ENCODE measurements around the gene CFAP92. TPM values are rescaled to one million over a fixed set of nuclear protein-coding genes. Genes with fewer than 3 reads are reported as not detected.

CFAP92 gene
- total and polyA plus RNA-seq, 2 donors (not counting 1 experiment from before 2014, with no cell fraction given), result not detected

DNA sequence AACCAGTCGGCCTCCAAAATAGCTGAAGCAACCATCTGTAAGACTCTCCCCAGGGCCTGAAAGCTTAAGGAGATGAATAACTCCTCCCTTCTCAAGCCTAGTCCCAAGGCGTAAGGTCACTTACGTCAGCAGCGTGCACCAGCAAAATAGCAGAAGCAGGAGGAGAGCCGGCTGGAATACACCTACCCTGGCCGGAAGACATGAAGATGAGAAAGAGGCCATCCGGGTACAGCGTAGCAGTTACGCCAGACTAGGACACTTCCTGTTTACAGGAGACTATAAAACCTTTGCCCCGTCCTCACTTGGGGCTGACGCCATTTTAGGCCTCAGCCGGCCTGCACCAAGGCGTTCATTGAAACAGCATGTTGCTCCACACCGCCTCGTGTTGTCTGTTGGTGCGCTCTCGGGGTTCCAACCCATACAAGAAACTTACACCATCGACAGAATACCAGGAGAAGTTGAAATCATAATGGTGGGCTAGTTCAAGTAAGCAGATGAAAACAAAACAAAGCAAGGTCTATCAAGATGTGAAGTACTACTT, 2.5 kb downstream of the CFAP92 start:
- H3K9ac ChIP-seq (ENCODE audit: low read length), result no peak overlapping the region
- H3K9me3 ChIP-seq (ENCODE audit: control extremely low read depth in 1 of 3, control insufficient read depth in 2 of 3, insufficient read depth in 1 of 3, low read length in 2 of 3), result peaks cover 0 to 4% (median 0%) of the 10 kb centered on the region in 3 donors
- Mint-ChIP-seq H3K27ac (no peak overlapping the region), H3K27me3 (no peaks in the 10 kb centered on the region), H3K4me1 (peaks cover 12% of the 10 kb centered on the region), H3K4me3 (no peak overlapping the region), H3K9me3 (ENCODE audit: insufficient read depth) (no peaks in the 10 kb centered on the region)
- DNase-seq (no peak), ATAC-seq (ENCODE audit: low read depth) (no peak)
- peaks cover 0 to 14% (median 0%) of the 10 kb centered on the region in 4 experiments for H3K27me3 ChIP-seq (replicated peaks in 1 of 4; ENCODE audit: control extremely low read depth in 1 of 4, control insufficient read depth in 3 of 4, insufficient read depth in 4 of 4, low read length in 3 of 4)
- H2AFZ ChIP-seq (ENCODE audit: insufficient read depth, low read depth, low read length, poor library complexity, severe bottlenecking), result no peak overlapping the region
- no peaks in the 10 kb centered on the region for H3K79me2 ChIP-seq (ENCODE audit: control insufficient read depth, insufficient read depth, low read length)
- POLR2A ChIA-PET, result no interaction called here
- no peaks in the 10 kb centered on the region for H4K20me1 ChIP-seq (ENCODE audit: control insufficient read depth, insufficient read depth, low read length, poor library complexity, severe bottlenecking)
- CTCF ChIA-PET, result interaction anchor here (1.0 kb wide), 1 partner anchor 21 kb away, joined by 3 read pairs; no protein-coding TSS in a partner anchor
- peaks cover 14 to 20% of the 10 kb centered on the region in 2 donors for H3K4me1 ChIP-seq (ENCODE audit: control insufficient read depth in 2 of 2, insufficient read depth in 2 of 2, low read length in 2 of 2)
- no peak overlapping the region for H3K4me2 ChIP-seq (replicated peaks; ENCODE audit: low read depth, low read length, poor library complexity, severe bottlenecking)
- WGBS (ENCODE audit: insufficient coverage), result 94% methylated on average over 11 of the region's 18 CpGs
- intact Hi-C loops (cut with micrococcal nuclease), result no loop called here
- H3K27ac ChIP-seq (ENCODE audit: low read length in 2 of 2), result no peak overlapping the region
- peak overlapping the region in 1 of 5 experiments; percentile 33 for H3K4me3 ChIP-seq (ENCODE audit: control extremely low read depth in 1 of 5, extremely low read depth in 1 of 5, insufficient read depth in 1 of 5, low read depth in 2 of 5, low read length in 4 of 5)
- no peak for TF ChIP-seq EZH2 (IDR thresholded peaks at IDR 0.05; ENCODE audit: borderline replicate concordance, insufficient read depth, low read depth, low read length, poor library complexity, severe bottlenecking)
- TF ChIP-seq, protein P1, sequence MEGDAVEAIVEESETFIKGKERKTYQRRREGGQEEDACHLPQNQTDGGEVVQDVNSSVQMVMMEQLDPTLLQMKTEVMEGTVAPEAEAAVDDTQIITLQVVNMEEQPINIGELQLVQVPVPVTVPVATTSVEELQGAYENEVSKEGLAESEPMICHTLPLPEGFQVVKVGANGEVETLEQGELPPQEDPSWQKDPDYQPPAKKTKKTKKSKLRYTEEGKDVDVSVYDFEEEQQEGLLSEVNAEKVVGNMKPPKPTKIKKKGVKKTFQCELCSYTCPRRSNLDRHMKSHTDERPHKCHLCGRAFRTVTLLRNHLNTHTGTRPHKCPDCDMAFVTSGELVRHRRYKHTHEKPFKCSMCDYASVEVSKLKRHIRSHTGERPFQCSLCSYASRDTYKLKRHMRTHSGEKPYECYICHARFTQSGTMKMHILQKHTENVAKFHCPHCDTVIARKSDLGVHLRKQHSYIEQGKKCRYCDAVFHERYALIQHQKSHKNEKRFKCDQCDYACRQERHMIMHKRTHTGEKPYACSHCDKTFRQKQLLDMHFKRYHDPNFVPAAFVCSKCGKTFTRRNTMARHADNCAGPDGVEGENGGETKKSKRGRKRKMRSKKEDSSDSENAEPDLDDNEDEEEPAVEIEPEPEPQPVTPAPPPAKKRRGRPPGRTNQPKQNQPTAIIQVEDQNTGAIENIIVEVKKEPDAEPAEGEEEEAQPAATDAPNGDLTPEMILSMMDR (IDR thresholded peaks at IDR 0.05), result no peak
- no peaks in the 10 kb centered on the region for H3K36me3 ChIP-seq (replicated peaks in 1 of 2; ENCODE audit: control extremely low read depth in 1 of 2, control insufficient read depth in 1 of 2, extremely low read depth in 1 of 2, insufficient read depth in 2 of 2, low read length in 1 of 2)

DNA sequence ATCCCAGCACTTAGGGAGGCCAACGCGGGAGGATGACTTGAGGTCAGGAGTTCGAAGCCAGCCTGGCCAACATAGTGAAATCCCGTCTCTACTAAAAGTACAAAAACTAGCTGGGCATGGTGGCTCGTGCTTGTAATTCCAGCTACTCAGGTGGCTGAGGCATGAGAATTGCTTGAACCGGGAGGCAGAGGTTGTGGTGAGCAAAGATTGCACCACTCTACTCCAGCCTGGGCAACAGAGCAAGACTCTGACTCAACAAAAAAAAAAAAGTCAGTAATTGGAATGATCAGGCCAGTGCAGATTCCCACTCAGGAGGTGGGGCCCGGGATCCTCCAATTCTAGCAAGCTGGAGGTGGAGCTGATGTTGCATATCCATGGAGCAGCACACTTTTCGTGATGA, 5.6 kb downstream of the CFAP92 start:
- ChIA-PET POLR2A (interaction anchor here (0.7 kb wide), 1 partner anchor 80 kb away, joined by 3 read pairs; no protein-coding TSS in a partner anchor), CTCF (interaction anchor here (1.0 kb wide), 1 partner anchor 17 kb away, joined by 5 read pairs; no protein-coding TSS in a partner anchor)
- Histone ChIP-seq H3K27ac (ENCODE audit: low read length in 2 of 2) (no peak overlapping the region), H3K4me1 (ENCODE audit: control insufficient read depth in 2 of 2, insufficient read depth in 2 of 2, low read length in 2 of 2) (peaks cover 0 to 2% of the 10 kb centered on the region in 2 donors), H2AFZ (ENCODE audit: insufficient read depth, low read depth, low read length, poor library complexity, severe bottlenecking) (no peak overlapping the region), H3K79me2 (ENCODE audit: control insufficient read depth, insufficient read depth, low read length) (no peaks in the 10 kb centered on the region), H3K9ac (ENCODE audit: low read length) (no peak overlapping the region), H3K4me3 (ENCODE audit: control extremely low read depth in 1 of 5, extremely low read depth in 1 of 5, insufficient read depth in 1 of 5, low read depth in 2 of 5, low read length in 4 of 5) (no peak overlapping the region), H3K27me3 (replicated peaks in 1 of 4; ENCODE audit: control extremely low read depth in 1 of 4, control insufficient read depth in 3 of 4, insufficient read depth in 4 of 4, low read length in 3 of 4) (peaks cover 0 to 3% (median 0%) of the 10 kb centered on the region in 4 experiments), H3K9me3 (ENCODE audit: control extremely low read depth in 1 of 3, control insufficient read depth in 2 of 3, insufficient read depth in 1 of 3, low read length in 2 of 3) (no peaks in the 10 kb centered on the region), H3K36me3 (replicated peaks in 1 of 2; ENCODE audit: control extremely low read depth in 1 of 2, control insufficient read depth in 1 of 2, extremely low read depth in 1 of 2, insufficient read depth in 2 of 2, low read length in 1 of 2) (no peaks in the 10 kb centered on the region), H4K20me1 (ENCODE audit: control insufficient read depth, insufficient read depth, low read length, poor library complexity, severe bottlenecking) (no peaks in the 10 kb centered on the region), H3K4me2 (replicated peaks; ENCODE audit: low read depth, low read length, poor library complexity, severe bottlenecking) (no peak overlapping the region)
- DNase-seq, result no peak
- no peak overlapping the region for H3K4me3 Mint-ChIP-seq
- H3K27me3 Mint-ChIP-seq, result no peaks in the 10 kb centered on the region
- no peaks in the 10 kb centered on the region for H3K4me1 Mint-ChIP-seq
- intact Hi-C loops (cut with micrococcal nuclease), result no loop called here
- H3K9me3 Mint-ChIP-seq (ENCODE audit: insufficient read depth), result no peaks in the 10 kb centered on the region
- TF ChIP-seq EZH2 (IDR thresholded peaks at IDR 0.05; ENCODE audit: borderline replicate concordance, insufficient read depth, low read depth, low read length, poor library complexity, severe bottlenecking), result no peak
- TF ChIP-seq, protein P1 (IDR thresholded peaks at IDR 0.05), result no peak
- H3K27ac Mint-ChIP-seq, result no peak overlapping the region
- 95% methylated on average over 3 of the region's 8 CpGs for WGBS (ENCODE audit: insufficient coverage)
- ATAC-seq (ENCODE audit: low read depth), result no peak

Measured in B cell (primary cell).